ENCODE measurements around the gene PABPN1. TPM values are rescaled to one million over a fixed set of nuclear protein-coding genes. Genes with fewer than 3 reads are reported as not detected.

Gene PABPN1
- total RNA-seq, 1 donor from 2014 or later, result 162 TPM

DNA sequence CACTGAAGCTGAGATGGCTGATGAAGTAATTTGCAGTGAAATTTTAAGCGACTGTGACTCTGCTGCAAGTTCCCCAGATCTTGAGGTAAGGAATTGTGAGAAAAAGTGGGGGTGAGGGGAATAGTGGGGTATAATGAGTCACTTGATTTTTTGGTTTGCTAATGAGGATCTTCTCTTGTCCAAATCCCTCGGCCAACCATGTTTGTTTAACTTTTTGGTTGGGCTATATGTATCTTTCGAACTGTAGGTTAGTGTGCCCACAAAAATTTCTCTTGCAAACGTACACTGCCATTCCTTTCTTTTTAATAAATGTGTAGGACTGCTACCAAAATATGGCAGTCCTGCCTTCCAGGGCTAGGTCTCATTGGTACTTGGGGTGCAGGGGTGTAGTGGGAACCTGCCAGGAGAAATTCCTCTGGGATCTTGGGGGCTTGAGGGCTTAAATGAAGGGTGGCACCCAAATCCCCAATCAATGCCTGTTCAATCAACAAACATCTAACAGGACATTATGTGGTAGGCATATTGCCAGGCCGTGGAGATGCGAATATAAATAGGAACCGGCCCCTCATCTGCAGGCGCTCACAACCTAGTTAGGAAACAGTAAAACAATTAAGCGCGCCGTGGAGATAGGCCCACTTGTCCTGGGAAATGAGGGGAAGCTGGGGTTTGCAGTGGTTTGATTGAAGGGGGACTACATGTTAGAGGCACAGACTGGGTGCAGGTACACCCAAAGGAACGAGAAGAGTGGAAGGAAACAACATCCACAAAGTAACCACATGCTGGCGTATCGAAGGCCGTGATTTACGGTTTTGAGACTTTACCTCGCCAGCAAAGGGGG is 1.3 kb upstream of the PABPN1 start:
- Histone ChIP-seq H3K27me3 (ENCODE audit: insufficient read depth, low read length) (no peaks in the 10 kb centered on the region), H3K9me3 (ENCODE audit: insufficient read depth, low read depth, low read length) (no peaks in the 10 kb centered on the region), H3K4me1 (ENCODE audit: insufficient read depth, low read length) (peaks cover 14% of the 10 kb centered on the region), H4K20me1 (ENCODE audit: insufficient read depth, low read length) (peaks cover 26% of the 10 kb centered on the region), H2AFZ (ENCODE audit: low read depth, low read length) (peak overlapping the region; percentile 89), H3K27ac (ENCODE audit: low read depth, low read length) (peak overlapping the region; percentile 91), H3K79me2 (ENCODE audit: insufficient read depth, low read length) (peaks cover 41% of the 10 kb centered on the region), H3K9ac (ENCODE audit: low read length) (peak overlapping the region; percentile 71), H3K4me2 (ENCODE audit: low read length) (peak overlapping the region; percentile 85), H3K36me3 (ENCODE audit: insufficient read depth, low read length) (peaks cover 29% of the 10 kb centered on the region), H3K4me3 (ENCODE audit: insufficient read depth, low read depth, low read length) (peak overlapping the region; percentile 58)
- FAIRE-seq (no peak), DNase-seq (ENCODE audit: low read depth) (no peak)
- TF ChIP-seq CTCF (IDR thresholded peaks at IDR 0.05; ENCODE audit: insufficient read depth, low read depth, low read length), result no peak
- TF ChIP-seq EZH2 (IDR thresholded peaks at IDR 0.05; ENCODE audit: insufficient read depth, low read length), result no peak
- peak overlapping the region; percentile 81 for H3K4me3 Mint-ChIP-seq (ENCODE audit: unreplicated experiment)
- no peaks in the 10 kb centered on the region for H3K27me3 Mint-ChIP-seq (ENCODE audit: low read depth, unreplicated experiment)
- peaks cover 10% of the 10 kb centered on the region for H3K36me3 Mint-ChIP-seq (ENCODE audit: low read depth, unreplicated experiment)
- peaks cover 11% of the 10 kb centered on the region for H3K4me1 Mint-ChIP-seq (ENCODE audit: low read depth, unreplicated experiment)
- no peaks in the 10 kb centered on the region for H3K9me3 Mint-ChIP-seq (ENCODE audit: unreplicated experiment)
- H3K27ac Mint-ChIP-seq (ENCODE audit: unreplicated experiment), result peak overlapping the region; percentile 93

DNA sequence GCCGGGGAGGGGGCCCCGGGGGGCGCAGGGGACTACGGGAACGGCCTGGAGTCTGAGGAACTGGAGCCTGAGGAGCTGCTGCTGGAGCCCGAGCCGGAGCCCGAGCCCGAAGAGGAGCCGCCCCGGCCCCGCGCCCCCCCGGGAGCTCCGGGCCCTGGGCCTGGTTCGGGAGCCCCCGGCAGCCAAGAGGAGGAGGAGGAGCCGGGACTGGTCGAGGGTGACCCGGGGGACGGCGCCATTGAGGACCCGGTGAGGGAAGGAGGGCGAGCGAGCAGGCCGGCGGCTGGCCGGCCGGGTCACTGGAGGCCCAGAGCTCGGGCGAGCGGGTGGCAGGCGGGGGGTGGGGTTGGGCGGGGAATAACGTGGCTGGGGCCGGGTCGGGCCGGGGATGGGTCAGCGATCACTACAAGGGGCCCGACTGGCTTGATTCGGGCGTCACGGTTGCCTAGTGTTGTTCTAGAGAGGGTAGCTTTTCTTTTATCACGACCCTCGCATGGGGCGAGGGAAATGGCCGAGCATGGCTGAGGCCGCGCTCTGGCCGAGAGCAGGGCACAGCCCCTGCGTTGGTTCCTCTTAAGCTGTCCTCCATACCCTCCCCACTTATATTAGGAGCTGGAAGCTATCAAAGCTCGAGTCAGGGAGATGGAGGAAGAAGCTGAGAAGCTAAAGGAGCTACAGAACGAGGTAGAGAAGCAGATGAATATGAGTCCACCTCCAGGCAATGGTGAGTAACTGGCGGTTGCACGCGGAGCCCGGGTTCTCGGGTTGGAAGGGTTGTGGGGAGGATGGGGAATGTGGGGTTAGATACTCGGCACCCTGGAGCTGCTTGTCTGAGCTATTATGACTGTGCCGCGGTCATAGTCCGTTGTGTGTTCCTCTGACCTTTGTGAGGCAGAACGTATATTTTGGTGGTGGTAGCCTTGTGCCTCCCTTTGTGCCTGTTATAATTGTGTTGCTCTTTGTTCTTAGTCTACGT is 603 bp downstream of the PABPN1 start:
- DNase-seq (ENCODE audit: low read depth) (peak; percentile 37), FAIRE-seq (no peak)
- H3K36me3 ChIP-seq (ENCODE audit: insufficient read depth, low read length), result peaks cover 25% of the 10 kb centered on the region
- peak overlapping the region; percentile 90 for H3K27ac ChIP-seq (ENCODE audit: low read depth, low read length)
- Mint-ChIP-seq H3K27ac (ENCODE audit: unreplicated experiment) (peak overlapping the region; percentile 92), H3K9me3 (ENCODE audit: unreplicated experiment) (no peaks in the 10 kb centered on the region), H3K4me1 (ENCODE audit: low read depth, unreplicated experiment) (peaks cover 11% of the 10 kb centered on the region), H3K27me3 (ENCODE audit: low read depth, unreplicated experiment) (no peaks in the 10 kb centered on the region), H3K36me3 (ENCODE audit: low read depth, unreplicated experiment) (peaks cover 12% of the 10 kb centered on the region), H3K4me3 (ENCODE audit: unreplicated experiment) (peak overlapping the region; percentile 88)
- H3K9ac ChIP-seq (ENCODE audit: low read length), result peak overlapping the region; percentile 98
- TF ChIP-seq EZH2 (IDR thresholded peaks at IDR 0.05; ENCODE audit: insufficient read depth, low read length), result no peak
- TF ChIP-seq CTCF (IDR thresholded peaks at IDR 0.05; ENCODE audit: insufficient read depth, low read depth, low read length), result no peak
- peaks cover 14% of the 10 kb centered on the region for H3K4me1 ChIP-seq (ENCODE audit: insufficient read depth, low read length)
- no peaks in the 10 kb centered on the region for H3K9me3 ChIP-seq (ENCODE audit: insufficient read depth, low read depth, low read length)
- H3K79me2 ChIP-seq (ENCODE audit: insufficient read depth, low read length), result peaks cover 39% of the 10 kb centered on the region
- peak overlapping the region; percentile 87 for H3K4me3 ChIP-seq (ENCODE audit: insufficient read depth, low read depth, low read length)
- peaks cover 36% of the 10 kb centered on the region for H4K20me1 ChIP-seq (ENCODE audit: insufficient read depth, low read length)
- H2AFZ ChIP-seq (ENCODE audit: low read depth, low read length), result no peak overlapping the region
- H3K4me2 ChIP-seq (ENCODE audit: low read length), result peak overlapping the region; percentile 88
- no peaks in the 10 kb centered on the region for H3K27me3 ChIP-seq (ENCODE audit: insufficient read depth, low read length)
